DOHH2 (cell line): ENCODE results near the gene PTGDS.
A peak's percentile ranks its signal among the peaks of the same experiment; 100 is the strongest.

ENCODE experiments used
- CTCF ChIP-seq: fragments of 200-600 bp; sonication (generic); IDR thresholded peaks from one replicate; pipeline ENCODE4 v1.5.1; 2014; ENCODE audit warnings: antibody characterized with exemption, mild to moderate bottlenecking, low read depth, low read length; ENCODE audit not compliant: poor library complexity, severe bottlenecking
- EZH2phosphoT487 ChIP-seq: fragments of 200-600 bp; sonication (generic); IDR thresholded peaks from 2 replicates; pipeline ENCODE4 v1.6.1; 2017; ENCODE audit warnings: borderline replicate concordance, mild to moderate bottlenecking, antibody characterized with exemption, low read length, moderate library complexity, mixed read lengths

GRCh38 chr9:136944519-136945332 lies 32.6 kb upstream of the PTGDS start, which contains the start of the genes C8G and FBXW5:
- TF ChIP-seq CTCF (peak; percentile 84), EZH2phosphoT487 (no peak)
